Fibroblast of peridontal ligament (primary cell): Measurements from ENCODE around the gene AHCY.
"Not testable (repeated sequence)": the region's sequence is repeated elsewhere in the genome, so short reads cannot be mapped to it uniquely, and the experiment has no call there.

Experiments used
- DNase-seq: peaks from one replicate; pipeline ENCODE4 v3.0.0-alpha.2; 2010; ENCODE audit errors: extremely low read depth

AHCY gene

GRCh38 chr20:34298294-34298784, 4.8 kb downstream of the AHCY start:
- not testable (repeated sequence) for DNase-seq

GRCh38 chr20:34296468-34296867, 6.7 kb downstream of the AHCY start:
- DNase-seq, result no peak

- no peak for DNase-seq
Measured at GRCh38 chr20:34295284-34295683, 7.9 kb downstream of the AHCY start.

- no peak for DNase-seq
Measured at GRCh38 chr20:34294563-34294962, 8.6 kb downstream of the AHCY start.

GRCh38 chr20:34293589-34293988, 9.6 kb downstream of the AHCY start:
- no peak for DNase-seq

- DNase-seq, result no peak
Measured at GRCh38 chr20:34293119-34293518, 10.0 kb downstream of the AHCY start.

- no peak for DNase-seq
Measured at GRCh38 chr20:34292496-34292895, 10.7 kb downstream of the AHCY start.

- no peak for DNase-seq
Measured at GRCh38 chr20:34290471-34290870, 12.7 kb downstream of the AHCY start.

GRCh38 chr20:34287500-34287899, 15.7 kb downstream of the AHCY start:
- not testable (repeated sequence) for DNase-seq

- DNase-seq, result no peak
Measured at GRCh38 chr20:34285450-34285849, 17.7 kb downstream of the AHCY start.

- no peak for DNase-seq
Measured at GRCh38 chr20:34283844-34284243, 19.3 kb downstream of the AHCY start.

GRCh38 chr20:34282041-34282440, 21.1 kb downstream of the AHCY start:
- no peak for DNase-seq

GRCh38 chr20:34281177-34281576, 22.0 kb downstream of the AHCY start:
- DNase-seq, result no peak

- no peak for DNase-seq
Measured at GRCh38 chr20:34274694-34275093, 28.5 kb downstream of the AHCY start.

- peak; percentile 84 for DNase-seq
Measured at GRCh38 chr20:34271956-34272355, 31.2 kb downstream of the AHCY start.

GRCh38 chr20:34269996-34270627, 33.0 kb downstream of the AHCY start:
- DNase-seq, result no peak

GRCh38 chr20:34268851-34269636, 34.1 kb downstream of the AHCY start:
- no peak for DNase-seq

GRCh38 chr20:34268145-34268544, 35.0 kb downstream of the AHCY start:
- no peak for DNase-seq

GRCh38 chr20:34264141-34264540, 39.0 kb downstream of the AHCY start:
- no peak for DNase-seq

- DNase-seq, result not testable (repeated sequence)
Measured at GRCh38 chr20:34263468-34263867, 39.7 kb downstream of the AHCY start.

GRCh38 chr20:34262488-34263288, 40.5 kb downstream of the AHCY start:
- DNase-seq, result peak; percentile 71

- no peak for DNase-seq
Measured at GRCh38 chr20:34260208-34260942, 42.8 kb downstream of the AHCY start.
